ENCODE measurements around the gene FBRS.

FBRS gene

DNA sequence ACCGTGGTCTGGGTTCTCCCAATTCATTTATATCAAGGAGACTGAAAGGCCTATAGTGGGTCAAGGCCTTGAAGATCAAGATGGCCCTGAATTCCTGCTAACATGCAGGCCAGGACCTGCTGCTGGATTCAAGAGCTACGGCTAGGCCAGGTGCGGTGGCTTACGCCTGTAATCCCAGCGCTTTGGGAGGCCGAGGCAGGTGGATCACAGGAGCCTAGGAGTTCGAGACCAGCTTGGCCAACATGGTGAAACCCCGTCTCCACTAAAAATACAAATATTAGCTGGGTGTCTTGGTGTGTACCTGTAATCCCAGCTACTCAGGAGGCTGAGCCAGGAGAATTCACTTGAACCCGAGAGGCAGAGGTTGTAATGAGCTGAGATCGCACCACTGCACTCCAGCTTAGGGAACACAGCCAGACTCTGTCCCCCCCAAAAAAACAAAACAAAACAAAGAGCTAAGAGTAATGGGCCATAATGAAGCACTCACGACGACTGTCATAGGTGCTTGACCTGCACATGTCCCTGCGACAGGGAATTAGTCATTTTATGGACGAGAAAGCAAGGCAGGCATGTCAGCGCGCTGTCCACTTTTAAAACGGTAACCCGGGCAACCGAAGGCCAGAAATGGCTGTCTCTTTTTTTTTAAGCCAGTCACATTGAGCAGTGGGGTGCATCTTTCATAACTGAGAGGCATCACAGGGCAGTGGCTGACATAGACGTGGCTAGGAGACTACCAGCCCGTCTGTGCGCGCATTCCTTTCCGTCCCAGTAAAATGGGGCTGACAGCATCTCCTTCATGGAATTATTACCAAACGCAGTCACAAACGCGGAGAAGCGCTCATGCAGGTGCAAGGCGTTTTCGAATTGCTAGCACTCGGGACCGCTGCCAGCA, 1.0 kb upstream of the FBRS start:
- no peaks in the 10 kb centered on the region for H3K9me3 ChIP-seq (ENCODE audit: control insufficient read depth in 2 of 2, low read length in 2 of 2)
- H3K27ac ChIP-seq (ENCODE audit: low read length), result peak overlapping the region; percentile 85
- peaks cover 51% of the 10 kb centered on the region for H3K4me1 ChIP-seq (ENCODE audit: control insufficient read depth, insufficient read depth, low read length)
- no peaks in the 10 kb centered on the region for H3K27me3 ChIP-seq (ENCODE audit: control insufficient read depth in 1 of 2, insufficient read depth in 2 of 2, low read length in 2 of 2)
- peaks cover 42 to 44% of the 10 kb centered on the region in 2 donors for H3K36me3 ChIP-seq (ENCODE audit: control insufficient read depth in 2 of 2, insufficient read depth in 2 of 2, low read length in 2 of 2)
- peak overlapping the region; percentile 61 to 79 for H3K9ac ChIP-seq (ENCODE audit: low read length in 2 of 2)
- peak overlapping the region; percentile 73 to 80 for H3K4me3 ChIP-seq (ENCODE audit: low read length in 2 of 2)

GRCh38 chr16:30658731-30659506, 688 bp downstream of the FBRS start:
- Histone ChIP-seq H3K27ac (ENCODE audit: low read length) (peak overlapping the region; percentile 99), H3K9ac (ENCODE audit: low read length in 2 of 2) (peak overlapping the region; percentile 98 to 100), H3K4me3 (ENCODE audit: low read length in 2 of 2) (peak overlapping the region; percentile 88 to 96), H3K27me3 (ENCODE audit: control insufficient read depth in 1 of 2, insufficient read depth in 2 of 2, low read length in 2 of 2) (no peaks in the 10 kb centered on the region), H3K9me3 (ENCODE audit: control insufficient read depth in 2 of 2, low read length in 2 of 2) (no peaks in the 10 kb centered on the region), H3K4me1 (ENCODE audit: control insufficient read depth, insufficient read depth, low read length) (peaks cover 48% of the 10 kb centered on the region), H3K36me3 (ENCODE audit: control insufficient read depth in 2 of 2, insufficient read depth in 2 of 2, low read length in 2 of 2) (peaks cover 43 to 47% of the 10 kb centered on the region in 2 donors)

GRCh38 chr16:30659507-30660423, 1.5 kb downstream of the FBRS start:
- Histone ChIP-seq H3K27ac (ENCODE audit: low read length) (peak overlapping the region; percentile 99), H3K9me3 (ENCODE audit: control insufficient read depth in 2 of 2, low read length in 2 of 2) (no peaks in the 10 kb centered on the region), H3K36me3 (ENCODE audit: control insufficient read depth in 2 of 2, insufficient read depth in 2 of 2, low read length in 2 of 2) (peaks cover 39 to 40% of the 10 kb centered on the region in 2 donors), H3K9ac (ENCODE audit: low read length in 2 of 2) (peak overlapping the region; percentile 98 to 100), H3K27me3 (ENCODE audit: control insufficient read depth in 1 of 2, insufficient read depth in 2 of 2, low read length in 2 of 2) (no peaks in the 10 kb centered on the region), H3K4me3 (ENCODE audit: low read length in 2 of 2) (peak overlapping the region; percentile 88 to 96), H3K4me1 (ENCODE audit: control insufficient read depth, insufficient read depth, low read length) (peaks cover 48% of the 10 kb centered on the region)

GRCh38 chr16:30660424-30661261, 2.4 kb downstream of the FBRS start:
- Histone ChIP-seq H3K27ac (ENCODE audit: low read length) (peak overlapping the region; percentile 76), H3K4me3 (ENCODE audit: low read length in 2 of 2) (peak overlapping the region; percentile 75 to 96), H3K36me3 (ENCODE audit: control insufficient read depth in 2 of 2, insufficient read depth in 2 of 2, low read length in 2 of 2) (peaks cover 36 to 40% of the 10 kb centered on the region in 2 donors), H3K27me3 (ENCODE audit: control insufficient read depth in 1 of 2, insufficient read depth in 2 of 2, low read length in 2 of 2) (no peaks in the 10 kb centered on the region), H3K9ac (ENCODE audit: low read length in 2 of 2) (peak overlapping the region; percentile 94 to 98), H3K9me3 (ENCODE audit: control insufficient read depth in 2 of 2, low read length in 2 of 2) (no peaks in the 10 kb centered on the region), H3K4me1 (ENCODE audit: control insufficient read depth, insufficient read depth, low read length) (peaks cover 48% of the 10 kb centered on the region)

DNA sequence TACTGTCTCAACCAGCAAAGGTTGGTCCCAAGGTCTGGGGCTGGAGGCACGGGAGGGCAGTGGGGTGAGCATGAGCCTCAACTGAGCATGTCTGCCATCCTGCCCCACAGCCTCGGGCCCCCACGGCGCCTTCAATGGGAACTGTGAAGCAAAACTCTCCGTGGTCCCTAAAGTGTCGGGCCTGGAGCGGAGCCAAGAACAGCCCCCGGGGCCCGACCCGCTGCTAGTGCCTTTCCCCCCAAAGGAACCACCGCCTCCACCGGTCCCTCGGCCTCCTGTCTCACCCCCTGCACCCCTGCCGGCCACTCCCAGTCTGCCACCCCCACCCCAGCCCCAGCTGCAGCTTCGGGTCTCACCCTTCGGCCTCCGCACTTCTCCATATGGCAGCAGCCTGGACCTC, 4.2 kb downstream of the FBRS start:
- Histone ChIP-seq H3K9me3 (ENCODE audit: control insufficient read depth in 2 of 2, low read length in 2 of 2) (no peaks in the 10 kb centered on the region), H3K36me3 (ENCODE audit: control insufficient read depth in 2 of 2, insufficient read depth in 2 of 2, low read length in 2 of 2) (peaks cover 41 to 50% of the 10 kb centered on the region in 2 donors), H3K27ac (ENCODE audit: low read length) (no peak overlapping the region), H3K4me1 (ENCODE audit: control insufficient read depth, insufficient read depth, low read length) (peaks cover 39% of the 10 kb centered on the region), H3K9ac (ENCODE audit: low read length in 2 of 2) (no peak overlapping the region), H3K27me3 (ENCODE audit: control insufficient read depth in 1 of 2, insufficient read depth in 2 of 2, low read length in 2 of 2) (no peaks in the 10 kb centered on the region), H3K4me3 (ENCODE audit: low read length in 2 of 2) (no peak overlapping the region)

GRCh38 chr16:30663038-30663437, 4.8 kb downstream of the FBRS start:
- Histone ChIP-seq H3K9me3 (ENCODE audit: control insufficient read depth in 2 of 2, low read length in 2 of 2) (no peaks in the 10 kb centered on the region), H3K27ac (ENCODE audit: low read length) (no peak overlapping the region), H3K4me1 (ENCODE audit: control insufficient read depth, insufficient read depth, low read length) (peaks cover 39% of the 10 kb centered on the region), H3K4me3 (ENCODE audit: low read length in 2 of 2) (no peak overlapping the region), H3K36me3 (ENCODE audit: control insufficient read depth in 2 of 2, insufficient read depth in 2 of 2, low read length in 2 of 2) (peaks cover 47 to 56% of the 10 kb centered on the region in 2 donors), H3K9ac (ENCODE audit: low read length in 2 of 2) (peak overlapping the region in 1 of 2 donors; percentile 0), H3K27me3 (ENCODE audit: control insufficient read depth in 1 of 2, insufficient read depth in 2 of 2, low read length in 2 of 2) (no peaks in the 10 kb centered on the region)

- no peak overlapping the region for H3K9ac ChIP-seq (ENCODE audit: low read length in 2 of 2)
- H3K4me3 ChIP-seq (ENCODE audit: low read length in 2 of 2), result no peak overlapping the region
- no peaks in the 10 kb centered on the region for H3K27me3 ChIP-seq (ENCODE audit: control insufficient read depth in 1 of 2, insufficient read depth in 2 of 2, low read length in 2 of 2)
- H3K9me3 ChIP-seq (ENCODE audit: control insufficient read depth in 2 of 2, low read length in 2 of 2), result no peaks in the 10 kb centered on the region
- H3K27ac ChIP-seq (ENCODE audit: low read length), result no peak overlapping the region
- peaks cover 39% of the 10 kb centered on the region for H3K4me1 ChIP-seq (ENCODE audit: control insufficient read depth, insufficient read depth, low read length)
- peaks cover 51 to 56% of the 10 kb centered on the region in 2 donors for H3K36me3 ChIP-seq (ENCODE audit: control insufficient read depth in 2 of 2, insufficient read depth in 2 of 2, low read length in 2 of 2)
These were observed 5.6 kb downstream of the FBRS start for GRCh38 chr16:30663820-30664219.

GRCh38 chr16:30664616-30665109, 6.4 kb downstream of the FBRS start:
- Histone ChIP-seq H3K27ac (ENCODE audit: low read length) (no peak overlapping the region), H3K27me3 (ENCODE audit: control insufficient read depth in 1 of 2, insufficient read depth in 2 of 2, low read length in 2 of 2) (no peaks in the 10 kb centered on the region), H3K9me3 (ENCODE audit: control insufficient read depth in 2 of 2, low read length in 2 of 2) (no peaks in the 10 kb centered on the region), H3K4me1 (ENCODE audit: control insufficient read depth, insufficient read depth, low read length) (peaks cover 38% of the 10 kb centered on the region), H3K9ac (ENCODE audit: low read length in 2 of 2) (no peak overlapping the region), H3K4me3 (ENCODE audit: low read length in 2 of 2) (no peak overlapping the region), H3K36me3 (ENCODE audit: control insufficient read depth in 2 of 2, insufficient read depth in 2 of 2, low read length in 2 of 2) (peaks cover 52 to 58% of the 10 kb centered on the region in 2 donors)

- Histone ChIP-seq H3K9ac (ENCODE audit: low read length in 2 of 2) (no peak overlapping the region), H3K9me3 (ENCODE audit: control insufficient read depth in 2 of 2, low read length in 2 of 2) (no peaks in the 10 kb centered on the region), H3K27ac (ENCODE audit: low read length) (no peak overlapping the region), H3K27me3 (ENCODE audit: control insufficient read depth in 1 of 2, insufficient read depth in 2 of 2, low read length in 2 of 2) (no peaks in the 10 kb centered on the region), H3K4me3 (ENCODE audit: low read length in 2 of 2) (no peak overlapping the region), H3K36me3 (ENCODE audit: control insufficient read depth in 2 of 2, insufficient read depth in 2 of 2, low read length in 2 of 2) (peaks cover 58 to 62% of the 10 kb centered on the region in 2 donors), H3K4me1 (ENCODE audit: control insufficient read depth, insufficient read depth, low read length) (peaks cover 32% of the 10 kb centered on the region)
These were observed 7.1 kb downstream of the FBRS start for GRCh38 chr16:30665155-30665829.

Data from stomach smooth muscle (tissue), 2 donors.